Measurements from ENCODE around the gene PHYHIPL. TPM values are rescaled to one million over a fixed set of nuclear protein-coding genes. Genes with fewer than 3 reads are reported as not detected.

PHYHIPL gene
- total and polyA plus RNA-seq, 10 donors, result 0.03 to 0.04 TPM; not detected in 8

GRCh38 chr10:59258890-59259289 lies 82.4 kb downstream of the PHYHIPL start:
- intact Hi-C loops (cut with DNase I; ENCODE audit: low total_unique reads), result no loop called here
- no peaks in the 10 kb centered on the region for H3K4me1 ChIP-seq
- 91 to 100% (median 93%) methylated on average over 1 of the region's 1 CpG for WGBS, 5 donors
- no peak overlapping the region for H3K27ac ChIP-seq
- DNase-seq, result no peak
- no peaks in the 10 kb centered on the region for H3K36me3 ChIP-seq
- no peak overlapping the region for H3K4me3 ChIP-seq
- no peaks in the 10 kb centered on the region for H3K27me3 ChIP-seq (replicated peaks in 1 of 7)
- no peak for TF ChIP-seq CTCF (IDR thresholded peaks at IDR 0.05 in 8 of 11, conservative IDR thresholded peaks at IDR 0.05 in 3 of 11)
- TF ChIP-seq POLR2A (IDR thresholded peaks at IDR 0.05), result no peak
- TF ChIP-seq POLR2AphosphoS5 (IDR thresholded peaks at IDR 0.05), result no peak
- H3K9me3 ChIP-seq, result no peaks in the 10 kb centered on the region

- Histone ChIP-seq H3K36me3 (peaks cover 0 to 3% (median 0%) of the 10 kb centered on the region in 6 donors), H3K9me3 (no peaks in the 10 kb centered on the region), H3K27me3 (replicated peaks in 1 of 7) (no peaks in the 10 kb centered on the region), H3K4me3 (no peak overlapping the region), H3K4me1 (no peaks in the 10 kb centered on the region), H3K27ac (no peak overlapping the region)
- intact Hi-C loops (cut with DNase I; ENCODE audit: low total_unique reads), result no loop called here
- WGBS, 5 donors, result 48 to 70% (median 60%) methylated on average over 4 to 5 of the region's 5 CpGs
- no peak for DNase-seq
- no peak for TF ChIP-seq POLR2A (IDR thresholded peaks at IDR 0.05)
- TF ChIP-seq POLR2AphosphoS5 (IDR thresholded peaks at IDR 0.05), result no peak
- TF ChIP-seq CTCF (IDR thresholded peaks at IDR 0.05 in 8 of 11, conservative IDR thresholded peaks at IDR 0.05 in 3 of 11), result no peak
Measured at GRCh38 chr10:59265141-59265540, 88.7 kb downstream of the PHYHIPL start.

- H3K27ac ChIP-seq, result no peak overlapping the region
- WGBS, 5 donors, result 5 to 26% (median 24%) methylated on average over 3 of the region's 3 CpGs
- no peaks in the 10 kb centered on the region for H3K4me1 ChIP-seq
- intact Hi-C loops (cut with DNase I; ENCODE audit: low total_unique reads), result no loop called here
- peaks cover 0 to 3% (median 0%) of the 10 kb centered on the region in 6 donors for H3K36me3 ChIP-seq
- no peak overlapping the region for H3K4me3 ChIP-seq
- H3K27me3 ChIP-seq (replicated peaks in 1 of 7), result no peaks in the 10 kb centered on the region
- DNase-seq, result no peak
- no peak for TF ChIP-seq POLR2AphosphoS5 (IDR thresholded peaks at IDR 0.05)
- TF ChIP-seq POLR2A (IDR thresholded peaks at IDR 0.05), result no peak
- no peaks in the 10 kb centered on the region for H3K9me3 ChIP-seq
Measured at GRCh38 chr10:59266321-59266720, 89.9 kb downstream of the PHYHIPL start.

GRCh38 chr10:59268460-59268859 lies 92.0 kb downstream of the PHYHIPL start:
- no peak for DNase-seq
- TF ChIP-seq POLR2AphosphoS5 (IDR thresholded peaks at IDR 0.05) (no peak), POLR2A (IDR thresholded peaks at IDR 0.05) (no peak), CTCF (IDR thresholded peaks at IDR 0.05 in 8 of 11, conservative IDR thresholded peaks at IDR 0.05 in 3 of 11) (no peak)
- H3K4me3 ChIP-seq, result no peak overlapping the region
- WGBS, 5 donors, result 93 to 97% (median 94%) methylated on average over 7 of the region's 7 CpGs
- no peaks in the 10 kb centered on the region for H3K9me3 ChIP-seq
- peaks cover 0 to 3% (median 0%) of the 10 kb centered on the region in 6 donors for H3K36me3 ChIP-seq
- intact Hi-C loops (cut with DNase I; ENCODE audit: low total_unique reads), result no loop called here
- no peak overlapping the region for H3K27ac ChIP-seq
- H3K27me3 ChIP-seq (replicated peaks in 1 of 7), result no peaks in the 10 kb centered on the region
- H3K4me1 ChIP-seq, result no peaks in the 10 kb centered on the region

GRCh38 chr10:59269651-59270050 lies 93.2 kb downstream of the PHYHIPL start:
- intact Hi-C loops (cut with DNase I; ENCODE audit: low total_unique reads), result no loop called here
- Histone ChIP-seq H3K36me3 (peaks cover 0 to 3% (median 0%) of the 10 kb centered on the region in 6 donors), H3K27me3 (replicated peaks in 1 of 7) (no peaks in the 10 kb centered on the region), H3K27ac (no peak overlapping the region), H3K4me1 (no peaks in the 10 kb centered on the region), H3K9me3 (no peaks in the 10 kb centered on the region), H3K4me3 (no peak overlapping the region)
- DNase-seq, result no peak
- 90 to 96% (median 92%) methylated on average over 6 of the region's 6 CpGs for WGBS, 5 donors
- TF ChIP-seq POLR2AphosphoS5 (IDR thresholded peaks at IDR 0.05), result no peak
- no peak for TF ChIP-seq CTCF (IDR thresholded peaks at IDR 0.05 in 8 of 11, conservative IDR thresholded peaks at IDR 0.05 in 3 of 11)
- no peak for TF ChIP-seq POLR2A (IDR thresholded peaks at IDR 0.05)
